CD4-positive, alpha-beta T cell treated with Interleukin-1 beta for 1 hour (primary cell): ENCODE results near the gene CCDC78.
A peak's percentile ranks its signal among the peaks of the same experiment; 100 is the strongest.

Experiments used
- DNase-seq, 2 donors: peaks; one replicate each; pipeline ENCODE4 v3.0.0-alpha.2; 2020 to 2022

CCDC78 gene

DNA sequence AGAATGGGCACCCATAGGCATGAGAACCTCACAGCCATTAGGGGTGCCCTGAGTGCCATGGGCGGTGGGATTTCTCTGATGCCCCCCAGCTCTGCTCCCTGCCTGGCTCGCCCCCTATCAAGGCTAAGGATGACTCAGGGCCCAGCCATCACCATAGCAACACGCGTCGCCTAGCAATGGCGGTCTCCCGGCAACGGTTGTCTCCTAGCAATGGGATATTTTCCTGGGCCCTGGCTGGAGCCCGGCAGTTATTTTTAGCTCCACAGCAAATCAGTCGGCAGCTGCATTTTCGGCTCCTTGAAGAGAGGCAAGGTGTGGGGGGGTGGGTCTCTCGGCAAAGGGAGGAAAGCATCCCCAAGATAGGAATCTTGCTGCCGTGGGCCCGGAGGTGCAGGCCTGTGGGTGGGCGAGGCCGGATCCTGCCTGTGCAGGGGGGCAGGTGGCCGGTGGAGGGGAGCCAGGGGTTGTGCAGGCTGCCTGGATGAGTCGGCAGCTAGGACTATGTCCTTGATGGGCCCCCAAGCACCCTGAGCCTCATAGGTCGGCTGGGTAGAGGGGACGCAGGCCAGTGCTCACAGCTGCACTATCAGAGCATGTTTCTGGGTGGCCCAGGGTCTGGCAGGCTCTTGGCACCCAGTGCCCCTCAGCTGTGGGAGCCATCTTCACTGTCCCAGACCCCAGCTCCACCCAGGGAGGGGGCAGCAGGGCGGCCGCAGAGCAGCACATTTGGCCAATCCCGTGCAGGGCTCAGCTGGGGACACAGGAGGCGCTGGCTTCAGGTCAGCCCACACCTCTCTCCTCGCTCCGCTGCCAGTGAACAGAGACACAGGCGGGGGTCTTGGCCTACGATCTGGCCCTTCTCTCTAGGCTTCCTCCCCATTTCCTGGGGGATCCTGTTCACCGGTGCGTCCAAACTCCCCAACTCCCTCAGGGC is 16.4 kb downstream of the CCDC78 start:
- DNase-seq, result no peak

DNA sequence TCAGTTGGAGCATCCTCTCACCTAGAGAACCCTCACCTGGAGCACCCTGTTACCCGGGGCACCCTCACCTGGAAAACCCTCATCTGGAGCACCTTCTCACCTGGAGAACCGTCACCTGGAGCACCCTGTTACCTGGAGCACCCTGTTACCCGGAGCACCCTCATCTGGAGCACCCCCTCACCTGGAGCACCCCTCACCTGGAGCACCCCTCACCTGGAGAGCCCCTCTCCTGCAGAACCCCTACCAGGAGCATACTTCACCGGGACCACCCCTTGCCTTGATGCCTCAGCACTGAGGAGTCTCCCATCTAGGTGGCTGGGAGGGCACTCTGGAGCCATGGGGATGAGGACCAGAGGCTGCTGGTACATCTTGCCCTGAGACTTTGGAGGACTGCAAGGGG is 17.3 kb downstream of the CCDC78 start:
- no peak for DNase-seq

DNA sequence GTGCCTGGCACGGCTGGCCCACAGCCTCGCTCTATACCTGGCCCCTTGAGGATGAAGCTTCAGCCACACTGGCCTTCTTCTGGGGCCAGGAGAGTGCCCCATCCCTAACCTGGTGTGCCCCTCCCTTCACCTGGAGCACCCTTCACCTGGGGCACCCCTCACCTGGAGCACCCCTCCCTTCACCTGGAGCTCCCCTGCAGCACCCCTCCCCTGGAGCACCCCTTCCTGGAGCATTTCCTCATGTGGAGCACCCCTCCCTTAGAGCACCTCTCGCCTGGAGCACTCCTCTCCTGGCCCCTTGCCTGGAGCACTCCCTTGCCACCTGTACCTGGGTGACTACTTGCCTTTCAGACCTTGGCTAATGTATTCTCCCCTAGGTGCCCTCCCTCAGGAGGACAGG is 18.2 kb downstream of the CCDC78 start:
- DNase-seq, result no peak

DNA sequence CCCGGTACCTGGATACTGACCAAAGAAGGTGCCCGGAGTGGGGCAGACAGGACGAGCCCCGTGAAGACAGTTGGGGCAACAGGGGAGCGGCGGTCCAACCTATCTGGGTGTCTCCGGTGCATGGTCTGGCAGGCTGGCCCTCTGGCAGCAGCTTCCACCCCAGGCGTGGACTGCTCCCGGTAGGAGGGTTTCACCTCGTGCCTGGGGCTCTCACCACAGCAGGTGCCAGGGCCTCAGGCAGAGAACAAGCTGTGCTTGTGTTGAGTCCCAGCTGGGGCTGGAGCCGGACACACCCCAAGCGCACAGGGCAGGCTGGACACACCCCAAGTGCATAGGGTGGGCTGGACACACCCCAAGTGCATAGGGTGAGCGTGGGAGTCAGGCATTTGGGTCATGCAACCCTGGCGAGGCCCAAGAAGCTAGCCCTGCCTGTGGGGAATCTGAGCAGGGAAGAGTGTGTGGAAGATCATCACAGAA is 19.1 kb downstream of the CCDC78 start:
- DNase-seq, result no peak

DNA sequence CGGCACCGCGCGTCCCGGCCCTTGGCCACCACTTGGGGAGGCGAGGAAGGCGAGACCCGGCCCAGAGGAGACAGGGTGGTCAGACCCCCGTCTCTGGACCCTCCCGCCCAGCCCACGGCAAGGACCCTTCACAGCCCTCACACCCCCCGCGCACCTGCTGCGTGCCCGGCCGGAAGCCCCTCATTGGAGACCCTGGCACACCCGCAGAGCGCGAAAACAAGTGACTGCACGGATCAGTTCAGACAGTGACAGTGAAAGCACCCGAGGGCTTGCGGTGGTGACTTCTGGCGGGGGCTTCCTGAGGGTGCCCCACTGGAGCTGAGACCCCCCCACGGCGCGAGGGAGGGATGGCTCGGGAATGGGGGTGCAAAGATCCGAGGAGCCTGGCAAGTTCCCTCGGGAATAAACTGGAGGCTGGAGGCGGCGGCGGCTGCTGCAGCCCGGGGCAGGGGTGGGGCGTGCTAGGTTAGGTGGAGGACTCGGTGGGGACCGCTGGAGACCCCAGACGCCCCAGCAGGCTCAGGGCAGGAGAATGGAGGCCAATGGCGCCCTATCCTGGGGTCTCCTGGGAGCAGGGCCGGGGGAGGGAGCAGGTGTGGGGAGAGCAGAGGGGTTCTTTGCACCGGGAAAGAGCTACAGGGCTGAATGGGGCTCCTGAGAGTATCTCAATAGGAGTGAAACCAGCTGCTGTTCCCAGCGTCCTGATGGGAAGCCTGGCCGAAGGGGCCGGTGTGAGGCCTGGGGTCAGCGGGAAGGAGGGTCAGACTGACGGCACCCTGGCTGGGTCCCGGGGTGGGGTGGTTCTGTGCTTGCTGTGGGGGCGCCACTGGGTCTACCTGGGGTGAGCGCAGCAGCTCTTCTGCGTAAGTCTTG is 19.8 kb downstream of the CCDC78 start:
- no peak for DNase-seq

DNA sequence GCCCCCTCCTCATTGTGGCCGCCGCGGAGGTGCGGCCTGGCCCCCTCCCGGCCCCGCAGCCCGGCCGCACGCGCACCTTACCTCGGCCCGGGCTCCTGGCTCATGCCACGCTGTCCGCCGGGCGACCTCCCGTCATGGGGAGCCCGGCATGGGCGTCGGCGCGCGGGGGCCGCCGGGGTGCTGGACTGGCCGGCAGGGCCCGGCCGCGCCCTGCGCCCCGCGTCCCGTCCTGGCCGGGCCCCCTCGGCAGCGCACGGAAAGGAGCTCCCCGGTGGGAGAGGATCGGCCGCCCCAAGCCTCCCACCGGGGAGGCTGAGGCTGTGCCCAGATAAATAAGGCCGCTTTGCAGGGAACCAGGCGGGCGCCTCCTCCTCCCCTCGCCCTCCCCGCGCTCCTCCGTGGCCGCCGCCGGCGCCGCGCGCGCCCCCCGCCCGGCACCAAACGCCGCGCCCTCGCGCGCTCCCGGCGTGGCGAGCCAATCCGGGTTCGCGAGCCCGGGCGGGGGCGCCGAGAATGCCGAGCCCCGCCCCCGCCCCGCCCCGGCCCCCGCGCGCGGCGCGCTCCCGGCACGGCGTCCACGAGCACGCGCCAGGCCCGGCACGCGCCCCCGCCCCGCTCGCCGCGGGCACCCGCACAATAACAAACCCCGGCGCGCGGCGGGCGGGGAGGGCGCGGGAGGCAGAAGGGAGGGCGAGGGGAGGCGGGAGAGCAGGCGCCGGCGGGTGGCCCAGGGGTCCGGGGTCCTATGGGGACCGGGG is 20.6 kb downstream of the CCDC78 start, which contains the start of gene FBXL16:
Gene FBXL16, minus strand, starts transcription at position 371 of the 758 bp plus-strand sequence. CDS start 8,396 bp downstream, outside the sequence.
- DNase-seq, result no peak

DNA sequence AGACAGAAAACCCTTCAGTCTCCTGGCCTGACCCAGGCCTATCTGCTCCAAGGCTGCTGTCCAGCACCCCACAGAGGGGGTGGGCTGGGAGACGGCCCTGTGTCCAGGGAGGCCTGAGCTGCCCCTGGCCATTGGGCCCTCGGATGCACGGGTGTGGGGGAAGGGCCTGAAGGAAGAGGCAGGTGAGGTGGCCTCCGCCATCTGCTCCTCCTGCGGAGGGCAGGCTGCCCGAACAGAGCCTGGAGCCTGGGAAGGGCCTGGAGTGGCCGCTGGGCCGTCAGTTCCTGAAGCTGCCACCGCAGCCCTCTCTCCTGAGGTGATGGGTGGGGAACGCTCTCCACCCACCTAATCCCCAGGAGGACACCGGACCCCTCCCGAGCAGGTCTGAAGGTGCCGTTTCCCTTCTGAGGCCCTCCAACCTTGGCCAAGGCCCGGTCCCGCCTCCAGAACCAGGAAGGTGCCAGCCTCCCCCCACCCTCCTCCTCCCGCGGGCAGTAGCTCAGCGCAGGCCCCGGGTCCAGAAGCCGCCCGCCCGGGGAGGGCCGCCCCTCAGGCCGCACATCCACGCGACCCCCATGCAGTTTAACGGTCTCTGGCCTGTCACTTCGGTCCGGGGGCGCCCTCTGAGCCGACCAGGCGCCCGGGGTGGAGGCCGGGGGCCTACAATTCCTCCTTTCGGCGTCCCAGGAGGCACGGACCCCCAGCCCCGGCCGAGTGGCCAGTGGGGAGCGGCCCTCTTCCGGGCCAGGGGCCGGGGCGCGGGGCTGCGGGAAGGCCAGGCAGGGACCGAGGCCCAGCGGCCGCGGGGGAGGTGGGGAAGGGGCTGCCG is 21.5 kb downstream of the CCDC78 start:
- no peak for DNase-seq

DNA sequence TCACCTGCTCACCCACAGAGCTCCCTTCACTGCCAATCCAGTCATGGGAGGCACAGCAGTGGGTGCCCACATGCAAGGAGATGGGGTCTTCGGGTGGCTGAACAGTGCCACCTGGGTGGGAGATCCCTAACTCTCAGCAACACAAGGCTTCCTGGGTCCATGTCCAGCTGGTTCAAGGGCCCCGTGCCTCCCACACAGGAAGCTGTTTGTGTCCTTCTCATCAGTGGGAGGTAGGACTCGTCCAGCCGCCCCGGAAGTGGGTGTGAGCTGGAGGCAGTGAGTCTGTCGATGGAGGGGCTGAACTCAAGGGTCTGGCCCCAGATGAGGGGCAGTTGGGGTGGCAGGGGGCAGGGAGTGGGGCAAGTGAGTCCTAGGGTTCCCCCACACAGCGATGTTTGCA is 22.2 kb downstream of the CCDC78 start:
- DNase-seq, result no peak

DNA sequence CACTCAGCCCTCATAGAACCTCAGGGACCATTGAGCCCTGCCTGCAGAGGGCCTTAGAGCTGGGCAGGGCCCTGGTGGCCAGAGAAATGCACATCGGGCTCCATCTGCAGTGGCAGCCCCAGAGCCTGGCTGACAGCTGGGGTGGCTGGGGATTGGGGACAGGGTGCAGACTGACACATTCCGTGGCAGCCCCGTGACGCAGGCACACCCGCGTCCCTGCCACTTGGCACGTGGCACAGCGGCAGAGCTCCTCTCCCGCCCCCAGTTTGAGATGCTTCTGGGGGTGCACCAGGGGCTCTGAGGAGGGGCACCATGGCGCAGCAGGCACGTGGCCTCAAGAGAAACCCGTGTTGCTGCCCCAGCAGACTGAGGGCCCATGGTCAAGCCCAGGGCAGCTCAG is 22.8 kb downstream of the CCDC78 start:
- no peak for DNase-seq

DNA sequence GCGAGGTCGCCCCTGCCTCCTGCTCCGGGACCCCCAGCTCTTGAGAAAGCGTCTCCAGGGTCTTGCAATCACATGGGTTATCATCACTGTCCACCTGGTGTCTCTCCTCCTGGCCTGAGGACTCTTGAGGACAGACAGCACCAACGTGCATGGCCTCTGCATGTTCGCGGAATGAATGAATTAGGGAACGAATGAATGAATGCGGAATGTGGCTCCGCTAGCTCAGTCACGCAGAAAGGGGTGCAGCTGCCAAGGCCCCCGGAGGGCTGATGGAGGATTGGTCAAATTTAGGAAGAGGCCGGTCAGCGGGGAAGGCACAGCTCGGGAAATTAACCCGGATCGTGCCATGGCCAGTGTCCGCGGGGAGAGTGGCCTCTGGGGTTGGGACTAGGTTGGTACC is 23.9 kb downstream of the CCDC78 start:
- DNase-seq, result no peak

DNA sequence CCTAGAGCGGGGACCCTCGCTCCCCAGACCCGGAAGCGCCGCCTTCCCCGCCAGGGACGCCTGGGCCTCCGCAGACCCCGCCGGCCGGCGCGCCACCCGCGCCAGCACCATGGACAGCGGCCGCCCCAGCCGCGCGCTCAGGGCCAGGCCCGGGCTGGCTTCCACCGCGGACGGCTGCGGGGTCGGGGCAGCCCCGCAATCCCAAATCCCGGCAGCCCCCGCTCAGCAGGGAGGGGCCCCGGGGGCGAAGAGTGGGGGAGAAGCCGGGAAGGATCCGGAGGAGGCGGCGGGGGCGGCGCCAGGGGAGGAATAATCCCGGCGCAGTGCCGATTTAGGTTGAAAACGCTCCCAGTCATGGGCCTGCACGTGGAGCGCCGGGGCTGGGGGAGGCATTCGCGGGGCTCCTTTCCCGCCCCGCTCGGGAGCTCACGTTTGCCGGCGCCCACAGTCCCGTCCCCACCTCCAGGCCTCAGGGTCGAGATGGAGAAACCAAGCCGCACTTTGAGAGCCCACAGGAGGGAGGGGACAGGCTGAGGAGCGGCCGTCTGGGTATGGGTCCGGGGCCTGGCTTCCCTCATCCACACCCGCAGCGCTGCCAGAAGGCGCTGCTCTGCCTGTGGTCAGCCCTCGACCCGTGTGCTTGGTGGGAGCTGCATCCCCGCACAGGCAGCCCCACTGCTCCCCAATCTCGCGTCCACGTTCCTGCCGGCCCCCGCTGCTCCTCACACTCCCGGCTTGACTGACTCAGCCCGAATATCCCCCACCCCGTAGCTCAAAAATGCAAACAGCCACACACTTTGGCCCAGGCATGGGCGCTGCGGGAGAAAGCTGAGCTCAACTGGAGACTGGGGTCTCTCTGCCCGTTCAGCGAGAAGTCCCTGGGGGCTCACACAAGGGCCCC is 25.3 kb downstream of the CCDC78 start:
- peak; percentile 29 to 54 for DNase-seq

DNA sequence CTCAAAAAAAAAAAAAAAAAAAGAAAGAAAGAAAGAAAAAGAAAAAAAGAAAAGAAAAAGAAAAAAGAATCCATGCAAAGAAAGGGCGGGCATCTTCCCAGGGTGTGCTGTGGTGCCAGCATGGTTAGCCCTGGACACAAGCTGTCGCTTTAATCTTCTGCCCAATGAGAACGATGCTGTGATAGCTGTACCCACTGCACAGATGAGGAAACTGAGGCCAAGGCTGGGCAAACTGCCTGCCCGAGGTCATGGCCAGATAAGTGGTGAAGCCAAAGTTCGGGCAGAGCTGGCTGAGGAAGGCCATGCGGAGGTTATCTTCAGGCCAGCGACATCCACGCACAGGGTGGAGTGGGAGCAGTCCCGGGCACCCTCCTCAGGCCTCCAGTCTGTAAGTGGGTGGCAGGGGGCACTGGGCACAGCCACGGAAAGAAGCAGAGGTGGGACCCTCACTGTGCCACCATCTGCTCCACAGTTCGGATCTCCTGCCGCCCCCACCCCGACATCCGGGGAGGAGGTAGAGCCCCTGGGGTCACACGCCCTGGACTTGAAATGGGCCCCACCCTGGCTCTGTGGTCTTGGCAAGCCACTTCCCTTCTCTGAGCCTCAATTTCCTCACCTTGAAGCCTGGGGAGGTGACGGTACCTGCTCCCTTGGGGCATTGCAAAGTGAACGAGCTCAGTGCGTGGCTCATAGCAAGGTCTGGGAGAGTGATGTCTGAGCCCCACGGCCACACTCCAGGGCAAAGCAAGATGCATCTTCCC is 27.2 kb downstream of the CCDC78 start:
- no peak for DNase-seq

DNA sequence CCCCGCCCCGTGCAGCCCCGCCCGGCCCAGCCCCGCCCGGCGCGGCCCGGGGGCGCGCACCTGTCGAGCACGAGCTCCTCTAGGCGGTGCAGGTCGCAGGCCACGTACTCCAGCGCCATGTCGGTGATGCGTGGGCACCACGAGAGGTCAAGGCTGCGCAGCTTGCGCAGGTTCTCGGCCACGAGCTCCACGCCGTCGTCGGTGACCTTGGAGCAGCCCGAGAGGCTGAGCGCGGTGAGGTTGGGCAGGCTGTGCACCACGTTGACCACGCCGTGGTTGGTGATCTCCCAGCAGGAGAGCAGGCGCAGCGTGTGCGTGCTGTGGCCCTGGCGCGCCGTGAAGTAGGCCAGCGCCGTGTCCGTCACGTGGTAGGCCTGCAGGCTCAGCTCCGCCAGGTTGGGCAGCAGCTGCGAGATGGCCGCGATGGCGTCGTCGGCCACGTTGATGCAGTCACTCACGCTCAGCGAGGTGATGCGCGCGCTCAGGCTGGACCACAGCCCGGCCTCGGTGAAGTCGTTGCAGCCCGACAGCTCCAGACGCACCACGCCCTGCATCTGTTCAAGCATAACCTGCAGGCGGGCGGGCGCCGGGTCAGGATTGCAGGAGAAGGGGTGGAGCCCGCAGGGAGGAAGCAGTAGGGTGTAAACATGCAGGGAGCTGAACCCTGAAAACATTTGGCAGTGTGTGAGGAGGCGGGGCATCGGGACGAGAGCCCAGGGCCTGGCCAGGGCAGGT is 30.7 kb downstream of the CCDC78 start:
- DNase-seq, result peak; percentile 66 to 73

DNA sequence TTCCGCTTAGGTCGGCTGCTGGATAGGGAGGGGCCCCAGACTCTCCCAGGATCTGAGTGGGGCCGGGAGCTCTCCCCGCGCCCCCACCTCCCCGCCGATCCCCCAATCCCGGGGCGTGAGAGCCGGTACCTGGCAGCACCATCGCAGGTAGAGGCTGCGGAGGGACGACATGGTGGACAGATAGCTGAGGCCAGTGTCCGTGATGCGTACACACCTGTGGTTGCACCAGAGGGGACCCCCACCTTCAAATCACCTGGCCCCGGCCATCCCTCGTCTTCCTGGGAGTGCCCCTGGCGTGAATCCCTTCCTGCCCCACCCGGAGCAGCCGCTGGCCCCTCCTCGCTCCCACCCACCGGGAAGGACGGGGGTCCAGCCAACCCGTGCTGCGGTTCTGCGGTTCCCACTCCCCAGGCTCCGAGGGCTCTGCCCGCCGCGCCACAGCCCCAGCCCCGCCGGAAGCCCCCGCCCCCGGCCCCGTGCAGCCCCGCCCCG is 31.3 kb downstream of the CCDC78 start:
- no peak for DNase-seq

DNA sequence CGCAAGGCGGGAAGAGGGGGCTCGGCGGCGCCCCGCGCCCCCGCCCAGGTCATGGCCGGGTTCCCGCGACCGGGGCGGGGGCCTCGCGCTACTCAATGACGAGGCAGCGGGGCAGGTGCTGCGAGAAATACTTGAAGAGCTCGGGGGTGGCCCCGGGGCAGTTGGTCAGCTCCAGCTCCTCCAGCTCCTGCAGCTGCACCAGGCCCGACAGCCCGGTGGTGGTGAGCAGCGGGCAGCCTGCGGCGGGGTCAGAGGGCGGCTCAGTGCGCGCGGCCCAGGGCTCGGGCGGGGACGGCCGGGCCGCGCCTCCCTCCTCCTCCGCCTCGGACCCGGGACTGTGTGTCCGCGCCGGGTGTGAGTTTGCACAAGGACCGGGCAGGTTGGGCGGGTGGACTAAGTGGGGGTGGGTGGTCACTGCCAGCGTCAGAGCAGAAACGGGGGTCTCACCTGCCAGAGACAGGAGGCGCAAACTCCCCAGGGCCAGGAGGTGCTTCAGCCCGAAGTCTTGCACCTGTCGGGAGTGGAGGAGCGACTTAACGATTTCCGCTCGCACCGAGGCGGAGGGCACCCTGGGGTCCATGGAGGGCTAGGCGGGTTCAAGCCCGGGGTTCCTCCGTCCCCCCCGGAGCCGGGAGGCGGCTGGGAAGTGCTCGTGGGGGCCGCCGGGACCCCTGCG is 31.9 kb downstream of the CCDC78 start:
- DNase-seq, result no peak

DNA sequence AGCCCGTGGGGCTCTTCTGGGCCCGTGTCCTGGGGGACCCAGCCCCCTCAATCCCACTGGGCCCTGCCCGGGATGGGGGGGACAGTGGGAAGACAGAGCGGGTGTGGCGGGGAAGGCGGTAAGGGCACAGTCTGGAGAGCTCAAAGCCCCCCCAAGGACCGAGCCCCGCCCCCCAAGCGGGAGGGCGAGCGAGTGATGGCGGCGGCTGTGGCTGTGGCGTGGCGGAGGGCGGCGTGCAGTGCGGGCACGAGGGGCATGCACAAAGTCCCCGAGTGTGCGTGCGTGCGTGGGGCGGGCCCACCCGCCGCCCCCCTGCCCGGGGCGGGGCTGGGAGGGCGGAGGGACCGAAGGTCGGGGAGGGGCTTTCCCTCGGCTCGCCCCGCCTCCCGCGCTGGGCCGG is 32.5 kb downstream of the CCDC78 start:
- DNase-seq, result peak in 1 of 2 donors; percentile 43

DNA sequence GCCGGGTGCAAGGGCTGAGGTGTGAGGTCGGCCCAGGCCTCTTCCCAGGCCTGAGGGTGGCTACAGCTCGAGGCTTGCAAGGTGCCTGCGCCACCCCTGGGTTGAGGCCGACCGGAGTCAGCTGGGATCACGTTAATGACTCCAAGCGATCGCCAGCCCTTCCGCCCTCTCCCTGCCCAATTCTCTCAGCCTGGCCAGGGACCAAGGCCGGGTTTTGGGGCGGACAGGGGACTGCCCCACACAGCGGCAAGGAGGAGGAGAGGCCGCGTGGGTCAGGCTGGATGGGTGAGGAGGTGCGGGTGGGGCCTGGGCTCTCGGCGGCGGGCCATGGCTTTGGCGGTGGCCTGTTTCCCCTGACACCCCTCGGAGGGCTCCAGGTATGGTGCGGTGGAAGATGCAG is 32.9 kb downstream of the CCDC78 start:
- DNase-seq, result no peak

DNA sequence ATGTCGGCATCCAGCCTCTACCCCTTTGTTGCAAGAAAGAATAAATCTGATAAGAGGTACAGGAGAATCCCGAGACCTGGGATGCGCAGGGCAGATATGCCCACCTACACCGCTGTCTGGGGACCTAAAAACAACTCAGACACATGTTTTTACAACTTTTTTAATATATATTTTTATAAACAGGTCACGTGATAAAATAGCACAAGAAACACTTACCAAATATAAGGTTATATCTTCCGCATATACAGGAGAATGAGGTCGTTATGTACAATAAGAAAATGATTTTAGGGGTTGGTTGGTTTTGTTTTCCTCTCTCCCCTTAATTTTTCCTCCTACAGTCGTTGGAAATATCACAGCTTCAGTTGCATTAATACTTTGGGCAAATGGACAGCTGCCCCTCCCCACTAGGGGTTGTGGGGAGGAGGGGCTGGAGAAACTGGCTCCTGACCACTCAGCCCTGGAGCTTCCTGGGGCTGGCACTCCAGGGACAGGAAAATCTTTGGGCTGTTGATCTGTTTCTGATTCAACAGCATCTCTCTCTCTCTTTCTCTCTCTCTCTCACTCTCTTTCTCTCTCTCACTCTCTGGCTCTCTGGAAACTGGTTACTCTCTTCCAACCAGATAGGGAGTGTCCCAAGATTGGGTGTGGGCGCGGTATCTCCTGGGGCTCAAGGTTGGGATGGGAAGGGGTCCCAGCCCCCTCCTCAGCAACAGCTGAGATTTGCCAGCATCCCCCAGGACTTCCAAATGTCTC is 33.7 kb downstream of the CCDC78 start:
- no peak for DNase-seq
